Cerebellar cortex (tissue), 1 donor: ENCODE measurements around the gene SP4.
A peak's percentile ranks its signal among the peaks of the same experiment; 100 is the strongest.

Experiments
- DNase-seq: peaks from one replicate; pipeline ENCODE4 v3.0.0-alpha.2; 2015; ENCODE audit warnings: low spot score

SP4 gene

GRCh38 chr7:21443149-21443841 lies 15.4 kb downstream of the SP4 start:
- DNase-seq, result no peak

DNA sequence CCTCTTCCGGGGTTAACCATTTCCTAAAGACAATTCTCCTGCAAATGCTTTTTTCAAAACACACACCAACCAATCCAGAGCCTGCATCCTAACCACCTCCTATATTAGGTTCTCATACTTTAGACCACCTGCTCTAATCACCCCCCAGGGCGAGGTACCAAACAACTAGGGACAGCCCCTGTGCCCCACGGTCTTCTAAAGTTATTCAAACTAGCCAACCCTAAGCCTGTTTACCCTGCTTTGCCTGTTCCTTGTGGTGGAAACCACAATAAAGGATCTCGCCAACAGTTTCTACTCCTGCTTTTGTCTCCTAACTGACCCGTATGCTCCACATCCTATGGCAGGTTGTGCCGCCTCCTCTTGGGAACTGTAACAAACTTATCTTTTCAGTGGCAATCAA lies 21.1 kb downstream of the SP4 start:
- DNase-seq, result no peak

GRCh38 chr7:21450076-21450475 lies 22.2 kb downstream of the SP4 start:
- no peak for DNase-seq

DNA sequence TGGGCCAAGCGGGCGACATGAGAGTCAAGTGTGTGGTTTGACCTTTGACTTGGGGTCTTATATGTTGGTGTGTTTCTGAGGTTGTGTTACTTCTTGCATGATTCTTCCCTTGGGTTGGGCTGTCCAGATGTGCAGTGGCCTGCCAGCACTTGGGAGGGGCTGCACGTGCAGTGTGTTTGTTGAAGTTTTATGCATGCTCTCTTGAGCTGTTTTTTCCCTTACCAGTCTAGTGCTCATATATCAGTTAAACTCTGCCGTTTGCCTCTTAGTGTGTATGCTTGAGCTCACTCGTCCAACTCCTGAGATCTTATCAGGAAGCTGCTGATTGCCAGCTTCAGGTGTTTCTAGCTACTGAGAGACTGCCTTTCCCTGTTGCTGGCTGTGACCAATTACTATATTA lies 23.1 kb downstream of the SP4 start:
- no peak for DNase-seq

DNA sequence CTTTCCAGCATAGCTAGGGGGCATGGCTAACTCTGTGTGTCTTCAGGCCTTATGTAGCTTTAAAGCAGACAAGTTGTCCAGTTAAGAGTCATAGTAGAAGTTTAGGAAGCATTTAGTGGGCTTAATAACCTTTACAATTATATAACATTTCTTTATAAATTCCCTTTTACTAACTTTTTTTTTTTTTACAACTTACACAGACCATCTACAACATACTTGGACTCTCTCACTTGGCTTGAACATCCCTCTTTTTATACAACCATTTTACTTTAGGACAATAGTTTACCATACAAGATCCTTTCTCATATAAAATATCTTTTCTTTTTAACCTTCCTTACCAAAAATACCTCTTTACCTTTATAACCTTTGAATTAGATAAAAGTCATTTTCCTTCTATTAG lies 26.3 kb downstream of the SP4 start:
- no peak for DNase-seq

GRCh38 chr7:21454906-21455305 lies 27.0 kb downstream of the SP4 start:
- DNase-seq, result no peak

GRCh38 chr7:21461282-21461681 lies 33.4 kb downstream of the SP4 start:
- DNase-seq, result no peak

- no peak for DNase-seq
Observed at GRCh38 chr7:21462081-21462480, 34.2 kb downstream of the SP4 start.

DNA sequence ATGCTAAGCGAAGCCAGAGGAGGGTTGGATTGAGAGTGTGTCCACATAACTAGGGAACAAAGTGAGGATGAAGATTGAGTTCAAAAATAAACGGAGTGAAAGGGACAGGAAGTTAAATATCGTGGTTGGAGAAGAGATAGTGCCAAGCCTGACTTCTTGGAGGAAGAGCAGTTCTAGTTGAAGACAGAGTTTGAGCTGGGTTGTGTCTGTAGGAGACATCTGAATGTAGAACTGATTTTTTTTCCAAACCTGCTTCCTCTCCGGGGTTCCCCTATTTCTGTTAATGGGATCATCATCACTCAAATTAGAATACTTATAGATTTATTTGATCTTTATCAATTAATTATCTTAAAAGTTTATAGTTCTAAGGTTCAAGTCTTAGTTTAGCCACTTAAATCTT lies 35.6 kb downstream of the SP4 start:
- DNase-seq, result no peak

GRCh38 chr7:21468969-21469368 lies 41.1 kb downstream of the SP4 start:
- no peak for DNase-seq

DNA sequence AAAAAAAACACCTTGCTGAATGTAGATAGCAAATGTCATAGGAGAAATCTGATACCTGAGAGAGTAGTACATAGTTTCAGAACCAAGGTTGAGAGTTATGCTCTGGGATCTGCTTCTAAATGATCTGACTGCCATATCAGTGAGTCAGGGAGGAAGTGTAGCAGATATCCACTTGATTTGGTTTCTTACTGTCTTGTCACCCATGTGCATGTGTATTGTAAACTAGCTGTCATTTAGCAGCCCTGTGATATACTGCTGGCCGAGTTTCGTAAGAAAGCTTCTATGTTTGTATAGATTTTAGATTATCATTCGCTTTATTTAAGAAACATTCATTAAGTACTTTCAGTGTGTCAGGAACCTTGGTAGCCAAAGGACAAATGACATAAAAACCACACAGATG lies 42.0 kb downstream of the SP4 start:
- no peak for DNase-seq

DNA sequence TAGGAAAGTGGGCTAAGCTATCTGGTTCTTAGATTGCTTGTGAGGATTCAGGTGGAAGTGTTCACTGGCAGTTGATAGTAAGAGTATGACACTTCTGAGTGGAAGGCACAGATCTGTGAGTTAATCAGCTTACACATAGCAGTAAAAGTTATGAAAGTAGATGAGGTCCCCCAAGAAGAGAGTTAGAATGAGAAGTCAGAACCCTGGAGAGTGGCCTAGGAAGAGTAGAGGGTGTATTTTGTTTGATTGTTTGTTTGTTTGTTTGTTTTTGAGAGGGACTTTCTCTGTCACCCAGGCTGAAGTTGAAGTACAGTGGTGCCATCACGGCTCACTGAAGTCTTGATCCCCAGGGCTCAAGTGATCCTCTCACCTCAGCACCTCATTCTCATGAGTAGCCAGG lies 44.1 kb downstream of the SP4 start:
- DNase-seq, result no peak

DNA sequence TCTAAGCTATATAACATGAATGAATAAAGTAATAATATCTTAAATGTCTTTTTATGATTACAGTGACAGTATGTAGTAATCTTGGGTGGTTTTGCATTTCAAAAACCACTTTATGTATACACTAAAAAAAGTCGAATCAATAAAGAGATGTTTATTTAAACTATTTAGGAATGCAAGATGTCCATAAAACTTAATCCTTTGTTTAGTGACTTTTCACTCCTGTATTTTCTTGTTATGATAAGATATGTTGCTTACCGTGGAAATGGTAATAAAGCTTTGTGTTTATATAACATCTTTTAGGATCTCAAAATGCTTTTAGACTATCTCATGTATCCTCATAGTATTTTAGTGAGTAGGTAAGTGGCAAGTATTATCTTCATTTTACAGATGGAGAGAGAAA lies 48.5 kb downstream of the SP4 start:
- DNase-seq, result no peak

GRCh38 chr7:21480693-21481403 lies 53.0 kb downstream of the SP4 start:
- DNase-seq, result no peak

DNA sequence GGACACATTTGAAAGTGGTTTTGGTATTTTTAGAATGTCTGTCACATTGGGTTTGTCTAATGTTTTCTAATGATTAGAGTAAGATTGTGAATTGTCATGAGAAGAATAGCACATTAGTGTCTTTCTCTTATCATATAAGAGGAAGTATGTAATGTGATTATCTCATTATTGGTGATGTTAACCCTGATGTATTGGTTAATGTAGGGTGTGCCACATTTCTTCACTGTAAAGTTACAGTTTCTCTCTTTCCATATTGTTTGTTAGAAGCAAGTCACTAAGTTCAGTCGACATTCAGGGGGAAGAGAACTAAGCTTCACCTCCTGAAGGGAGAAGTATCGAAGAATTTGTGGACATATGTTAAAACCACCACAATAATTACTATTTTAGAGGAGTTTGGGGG lies 58.6 kb downstream of the SP4 start:
- no peak for DNase-seq

GRCh38 chr7:21495731-21496130 lies 67.8 kb downstream of the SP4 start:
- DNase-seq, result no peak

DNA sequence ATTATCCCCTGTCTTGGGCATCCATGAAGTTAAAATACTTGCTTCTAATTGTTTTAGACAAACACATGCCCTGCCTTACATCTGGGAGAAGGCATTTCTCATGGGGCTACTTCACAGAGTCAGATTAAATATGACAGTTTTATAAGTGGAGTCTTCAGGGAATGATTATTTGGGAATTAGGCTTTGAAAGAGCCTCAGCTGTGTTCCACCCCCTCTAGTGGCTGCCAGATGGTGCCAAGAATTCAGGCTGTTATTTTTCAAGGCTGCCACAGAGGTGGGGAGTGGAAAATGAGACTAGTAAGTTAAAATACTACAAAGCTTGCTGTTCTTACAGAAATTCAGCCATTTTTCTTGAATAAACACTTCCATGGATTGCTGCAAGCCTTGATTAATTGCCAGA lies 69.2 kb downstream of the SP4 start:
- DNase-seq, result no peak

DNA sequence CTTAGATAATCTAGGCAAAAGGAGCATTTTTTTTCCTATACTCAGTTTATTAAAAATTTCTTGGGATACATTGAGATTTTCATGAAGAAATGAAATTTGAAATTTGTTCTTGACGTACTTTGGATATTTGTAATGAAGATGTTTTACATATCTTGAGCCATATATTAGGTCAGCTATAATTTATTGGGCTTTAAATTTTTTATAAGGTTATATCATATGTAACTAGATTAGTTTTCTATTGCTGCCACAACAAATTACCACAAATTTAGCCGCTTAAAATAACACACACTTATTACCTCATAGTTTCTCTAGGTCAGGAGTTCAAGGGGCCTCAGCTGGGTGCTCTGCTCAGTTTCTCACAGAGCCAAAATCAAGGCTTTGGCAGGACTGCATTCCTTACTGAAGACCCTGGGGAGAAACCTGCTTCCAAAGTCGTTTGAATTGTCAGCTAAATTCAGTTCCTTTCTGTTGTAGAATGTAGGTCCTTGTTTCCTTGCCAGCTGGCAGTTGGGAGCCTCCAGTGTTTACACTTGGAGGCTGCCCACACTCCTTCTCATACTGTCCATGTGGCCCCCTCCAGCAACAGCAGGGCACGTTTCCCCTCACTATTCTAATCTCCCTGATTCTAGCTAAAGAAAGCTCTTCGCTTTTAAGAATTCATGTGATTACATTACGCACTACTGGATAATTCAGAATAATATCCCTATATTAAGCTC lies 72.4 kb downstream of the SP4 start:
- no peak for DNase-seq

DNA sequence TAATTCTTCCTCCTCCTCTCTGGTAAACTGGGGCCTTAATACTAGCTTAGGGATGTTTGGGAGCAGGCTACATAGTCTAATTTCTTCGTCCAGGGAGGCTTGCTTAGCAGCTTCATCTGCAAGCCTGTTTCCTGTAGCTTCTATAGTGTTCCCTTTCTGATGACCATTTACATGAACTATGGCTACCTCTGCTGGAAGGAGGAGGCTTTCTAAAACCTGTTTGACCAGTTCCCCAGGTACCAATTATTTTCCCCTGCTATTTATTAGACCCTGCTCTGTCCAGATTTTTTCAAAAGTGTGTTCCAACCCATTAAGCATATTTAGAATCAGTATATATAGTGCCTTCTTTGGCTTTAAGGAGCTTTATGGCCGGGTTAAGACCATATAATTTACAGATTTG lies 76.1 kb downstream of the SP4 start:
- DNase-seq, result no peak

- DNase-seq, result peak; percentile 35
Observed at GRCh38 chr7:21507627-21508343, 79.9 kb downstream of the SP4 start.

- no peak for DNase-seq
Observed at GRCh38 chr7:21508538-21508937, 80.7 kb downstream of the SP4 start.

- no peak for DNase-seq
Observed at GRCh38 chr7:21514062-21514461, 86.2 kb downstream of the SP4 start.

GRCh38 chr7:21524680-21525079 lies 96.8 kb downstream of the SP4 start:
- DNase-seq, result no peak
